Body of pancreas (tissue), 4 donors: Measurements from ENCODE around the gene LCN15. TPM values are rescaled to one million over a fixed set of nuclear protein-coding genes. Genes with fewer than 3 reads are reported as not detected.
"Not testable (repeated sequence)": the region's sequence is repeated elsewhere in the genome, so short reads cannot be mapped to it uniquely, and the experiment has no call there.

ENCODE experiments used
- ATAC-seq: fragments of 150-250 bp; one replicate; pipeline ENCODE4 v1.9.1; 2016
- DNase-seq, 4 donors: peaks; one replicate each; pipeline ENCODE4 v3.0.0-alpha.2; 2019
- H3K27ac ChIP-seq, 4 donors: fragments of 200-600 bp; sonication (generic); 1 replicate in 3 of 4; 2 replicates in 1 of 4; pipeline versions ENCODE4 v1.5.1 to v1.6.1; 2016 to 2019; ENCODE audit warnings: mild to moderate bottlenecking in 1 of 4, mixed read lengths in 1 of 4, moderate library complexity in 1 of 4
- H3K27me3 ChIP-seq, 2 donors: fragments of 200-600 bp; sonication (generic); one replicate each; pipeline ENCODE4 v1.6.0; 2016; ENCODE audit warnings: mild to moderate bottlenecking in 1 of 2
- H3K36me3 ChIP-seq, 2 donors: fragments of 200-600 bp; sonication (generic); replicated peaks in 1 of 2; 2 replicates each; pipeline ENCODE4 v1.5.1; 2016; ENCODE audit warnings: low read depth in 2 of 2; ENCODE audit not compliant: insufficient read depth in 1 of 2
- H3K4me1 ChIP-seq: fragments of 200-600 bp; sonication (generic); one replicate; pipeline ENCODE4 v1.6.0; 2016
- H3K4me3 ChIP-seq, 2 donors: fragments of 200-600 bp; sonication (generic); 1 replicate in 1 of 2; 2 replicates in 1 of 2; pipeline ENCODE4 v1.5.1; 2016 to 2019
- H3K9me3 ChIP-seq, 3 donors: fragments of 200-600 bp; sonication (generic); 1 replicate in 2 of 3; 2 replicates in 1 of 3; pipeline ENCODE4 v1.5.1; 2016
- POLR2A ChIP-seq, 3 donors: fragments of 450-650 bp; IDR thresholded peaks; one replicate each; pipeline ENCODE4 v1.6.1; 2016; ENCODE audit warnings: antibody characterized with exemption in 3 of 3, mild to moderate bottlenecking in 2 of 3
- WGBS, 2 donors: methylation state at CpG; one replicate each; pipeline ENCODE4 v1.1.5; 2017; 5-methylcytosine and 5-hydroxymethylcytosine counted together
- intact Hi-C: fragments of 100-400 bp; cut with DNase I; formaldehyde crosslinking; loops from one replicate; pipeline ENCODE4 v1.15.1; 2023
- total RNA-seq, 2 donors: library from RNA; depleted of rRNA; stranded (reverse); fragments of >200 nt; gene quantifications; one replicate each; pipeline ENCODE4 v1.1.0, GENCODE V29; 2016
- TF ChIP-seq, protein P1 (sequence below), 7 experiments: fragments of 450-650 bp in 4 of 7; fragments of 200-600 bp in 3 of 7; sonication (generic) in 3 of 7; IDR thresholded peaks; one replicate each; pipeline ENCODE4 v1.5.1; 2016 to 2019; ENCODE audit warnings: antibody characterized with exemption in 7 of 7

The LCN15 gene
- total RNA-seq, 2 donors from 2014 or later = not detected

DNA sequence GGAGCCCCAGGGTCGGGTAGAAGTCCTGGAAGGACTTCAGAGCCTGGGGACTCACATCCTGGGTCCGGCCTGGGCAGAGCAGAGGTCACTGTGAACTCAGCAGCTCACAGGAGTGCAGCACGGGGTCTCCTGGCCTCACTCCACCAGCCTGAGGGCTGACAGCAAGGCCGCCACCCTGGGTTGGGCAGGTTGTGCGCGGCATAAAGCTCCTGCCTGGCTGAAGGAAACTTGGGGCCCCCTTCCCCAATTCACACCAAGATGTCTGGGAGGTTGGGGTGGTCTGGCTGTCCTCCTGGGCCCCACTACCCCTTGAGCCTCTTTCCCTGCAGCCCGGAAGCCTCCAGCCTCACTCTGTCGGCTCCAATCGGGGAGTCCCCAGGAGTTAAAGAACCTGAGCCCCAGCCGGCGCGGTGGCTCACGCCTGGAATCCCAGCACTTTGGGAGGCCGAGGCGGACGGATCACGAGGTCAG is 2.1 kb downstream of the LCN15 start:
- Histone ChIP-seq H3K36me3 (no peaks in the 10 kb centered on the region), H3K27ac (no peak overlapping the region), H3K27me3 (no peaks in the 10 kb centered on the region), H3K4me1 (no peaks in the 10 kb centered on the region), H3K9me3 (no peaks in the 10 kb centered on the region), H3K4me3 (no peak overlapping the region)
- 70 to 76% methylated on average over 11 to 17 of the region's 17 CpGs for WGBS, 2 donors
- TF ChIP-seq POLR2A (IDR thresholded peaks at IDR 0.05) = no peak
- TF ChIP-seq, protein P1, sequence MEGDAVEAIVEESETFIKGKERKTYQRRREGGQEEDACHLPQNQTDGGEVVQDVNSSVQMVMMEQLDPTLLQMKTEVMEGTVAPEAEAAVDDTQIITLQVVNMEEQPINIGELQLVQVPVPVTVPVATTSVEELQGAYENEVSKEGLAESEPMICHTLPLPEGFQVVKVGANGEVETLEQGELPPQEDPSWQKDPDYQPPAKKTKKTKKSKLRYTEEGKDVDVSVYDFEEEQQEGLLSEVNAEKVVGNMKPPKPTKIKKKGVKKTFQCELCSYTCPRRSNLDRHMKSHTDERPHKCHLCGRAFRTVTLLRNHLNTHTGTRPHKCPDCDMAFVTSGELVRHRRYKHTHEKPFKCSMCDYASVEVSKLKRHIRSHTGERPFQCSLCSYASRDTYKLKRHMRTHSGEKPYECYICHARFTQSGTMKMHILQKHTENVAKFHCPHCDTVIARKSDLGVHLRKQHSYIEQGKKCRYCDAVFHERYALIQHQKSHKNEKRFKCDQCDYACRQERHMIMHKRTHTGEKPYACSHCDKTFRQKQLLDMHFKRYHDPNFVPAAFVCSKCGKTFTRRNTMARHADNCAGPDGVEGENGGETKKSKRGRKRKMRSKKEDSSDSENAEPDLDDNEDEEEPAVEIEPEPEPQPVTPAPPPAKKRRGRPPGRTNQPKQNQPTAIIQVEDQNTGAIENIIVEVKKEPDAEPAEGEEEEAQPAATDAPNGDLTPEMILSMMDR (IDR thresholded peaks at IDR 0.05) = no peak
- intact Hi-C loops = no loop called here
- DNase-seq (no peak), ATAC-seq (no peak)

- WGBS, 2 donors = 59 to 63% methylated on average over 7 to 11 of the region's 13 CpGs
- TF ChIP-seq, protein P1 (IDR thresholded peaks at IDR 0.05) = no peak
- no peak for TF ChIP-seq POLR2A (IDR thresholded peaks at IDR 0.05)
- DNase-seq (no peak), ATAC-seq (no peak)
- intact Hi-C loops = no loop called here
- H3K27ac ChIP-seq = no peak overlapping the region
- no peaks in the 10 kb centered on the region for H3K27me3 ChIP-seq
- H3K36me3 ChIP-seq = no peaks in the 10 kb centered on the region
- H3K9me3 ChIP-seq = no peaks in the 10 kb centered on the region
- no peak overlapping the region for H3K4me3 ChIP-seq
- no peaks in the 10 kb centered on the region for H3K4me1 ChIP-seq
Observed at GRCh38 chr9:136761545-136761981, 2.8 kb downstream of the LCN15 start.

DNA sequence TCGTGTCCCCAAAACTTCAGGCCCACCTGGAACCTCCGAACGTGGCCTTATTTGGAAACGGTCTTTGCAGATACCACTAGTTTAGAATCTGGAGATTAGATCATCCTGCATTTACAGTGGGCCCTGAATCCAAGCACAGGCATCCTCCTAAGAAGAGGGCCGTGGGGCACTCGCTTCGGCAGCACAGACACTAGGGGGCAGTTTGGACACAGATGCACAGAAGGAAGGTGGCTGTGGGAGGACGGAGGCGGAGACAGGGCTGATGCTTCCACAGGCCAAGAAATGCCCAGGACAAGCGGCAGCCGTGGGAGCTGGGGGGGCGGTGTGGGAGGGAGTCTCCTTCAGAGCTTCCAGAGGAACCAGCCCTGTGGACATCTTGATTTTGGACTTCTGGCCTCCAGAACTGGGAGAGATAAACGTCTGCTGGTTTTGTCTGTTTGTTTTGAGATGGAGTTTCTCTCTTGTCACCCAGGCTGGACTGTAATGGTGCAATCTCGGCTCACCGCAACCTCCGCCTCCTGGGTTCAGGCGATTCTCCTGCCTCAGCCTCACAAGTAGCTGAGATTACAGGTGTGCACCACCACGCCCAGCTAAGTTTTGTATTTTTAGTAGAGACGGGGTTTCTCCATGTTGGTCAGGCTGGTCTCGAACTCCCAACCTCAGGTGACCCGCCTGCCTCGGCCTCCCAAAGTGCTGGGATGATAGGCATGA is 3.3 kb downstream of the LCN15 start:
- H3K4me3 ChIP-seq, H3K9me3 ChIP-seq, H3K36me3 ChIP-seq, H3K27me3 ChIP-seq, H3K27ac ChIP-seq, H3K4me1 ChIP-seq, intact Hi-C loops: not testable (repeated sequence)
- 32 to 43% methylated on average over 14 to 22 of the region's 22 CpGs for WGBS, 2 donors
- TF ChIP-seq, protein P1 (IDR thresholded peaks at IDR 0.05) = peak; percentile 16 to 42 (median 28)
- ATAC-seq (peak; percentile 49), DNase-seq (peak; percentile 47 to 69 (median 62))

- Histone ChIP-seq H3K4me1 (no peaks in the 10 kb centered on the region), H3K4me3 (no peak overlapping the region), H3K27ac (no peak overlapping the region), H3K9me3 (peaks cover 0 to 6% (median 0%) of the 10 kb centered on the region in 3 donors), H3K36me3 (no peaks in the 10 kb centered on the region), H3K27me3 (no peaks in the 10 kb centered on the region)
- 61 to 85% methylated on average over 8 to 22 of the region's 25 CpGs for WGBS, 2 donors
- no peak for DNase-seq
- TF ChIP-seq POLR2A (IDR thresholded peaks at IDR 0.05) = no peak
- TF ChIP-seq, protein P1 (IDR thresholded peaks at IDR 0.05) = no peak
- intact Hi-C loops = no loop called here
- no peak for ATAC-seq
Observed at GRCh38 chr9:136760424-136760823, 3.9 kb downstream of the LCN15 start.
